HEK293 (cell line): ENCODE measurements around the gene ZFP36L1.

ENCODE experiments used
- CTCF ChIP-seq: fragments of 450-650 bp; formaldehyde crosslinking; IDR thresholded peaks from 2 replicates; pipeline ENCODE4 v1.5.1; 2016; ENCODE audit warnings: missing biosample characterization, missing genetic modification characterization
- HOXA7 ChIP-seq: sonication (generic); formaldehyde crosslinking; IDR thresholded peaks from 2 replicates; pipeline ENCODE4 v1.8.1; 2022; ENCODE audit warnings: missing genetic modification reagents, borderline replicate concordance
- KLF16 ChIP-seq: fragments of 450-650 bp; formaldehyde crosslinking; IDR thresholded peaks from 2 replicates; pipeline ENCODE4 v1.5.1; 2017; ENCODE audit warnings: missing biosample characterization, missing genetic modification characterization
- ZFHX2 ChIP-seq: fragments of 450-650 bp; formaldehyde crosslinking; conservative IDR thresholded peaks from 2 replicates; pipeline ENCODE4 v1.5.1; 2016; ENCODE audit warnings: missing biosample characterization, missing genetic modification characterization
- ZNF324 ChIP-seq: fragments of 450-650 bp; formaldehyde crosslinking; IDR thresholded peaks from 2 replicates; pipeline ENCODE4 v1.5.1; 2016; ENCODE audit warnings: missing biosample characterization, missing genetic modification characterization
- ZNF416 ChIP-seq: fragments of 450-650 bp; formaldehyde crosslinking; IDR thresholded peaks from 2 replicates; pipeline ENCODE4 v1.5.1; 2016; ENCODE audit warnings: missing biosample characterization, missing genetic modification characterization
- ZNF449 ChIP-seq: fragments of 450-650 bp; formaldehyde crosslinking; IDR thresholded peaks from 2 replicates; pipeline ENCODE4 v1.5.1; 2017; ENCODE audit warnings: missing biosample characterization, mild to moderate bottlenecking, missing genetic modification characterization, moderate library complexity
- ZNF561 ChIP-seq: fragments of 450-650 bp; IDR thresholded peaks from 2 replicates; pipeline ENCODE4 v1.5.1; 2018; ENCODE audit warnings: missing biosample characterization, missing genetic modification characterization, borderline replicate concordance
- ZNF639 ChIP-seq: fragments of 450-650 bp; formaldehyde crosslinking; IDR thresholded peaks from 2 replicates; pipeline ENCODE4 v1.5.1; 2016; ENCODE audit warnings: missing biosample characterization, missing genetic modification characterization
- ZNF704 ChIP-seq: fragments of 450-650 bp; formaldehyde crosslinking; IDR thresholded peaks from 2 replicates; pipeline ENCODE4 v1.5.1; 2016; ENCODE audit warnings: missing biosample characterization, missing genetic modification characterization
- ZSCAN18 ChIP-seq: fragments of 450-650 bp; formaldehyde crosslinking; IDR thresholded peaks from 2 replicates; pipeline ENCODE4 v1.5.1; 2016; ENCODE audit warnings: missing biosample characterization, missing genetic modification characterization

GRCh38 chr14:68759017-68759560 is 33.8 kb downstream of the ZFP36L1 start:
- TF ChIP-seq ZSCAN18 (tag by site-specific recombination) (no peak), ZNF416 (tag by site-specific recombination) (no peak), CTCF (tag by site-specific recombination) (no peak), ZNF639 (tag by site-specific recombination) (no peak), KLF16 (tag by site-specific recombination) (no peak), ZNF449 (no peak), ZNF704 (tag by site-specific recombination) (no peak), ZFHX2 (no peak), HOXA7 (no peak), ZNF561 (tag by site-specific recombination) (no peak), ZNF324 (tag by site-specific recombination) (no peak)
